Skeletal muscle satellite cell (primary cell): ENCODE measurements around the gene RALB.

Experiments
- H3K27me3 ChIP-seq: 2 replicates; pipeline ENCODE4 v1.7.0; 2013; ENCODE audit warnings: low read length; ENCODE audit not compliant: control insufficient read depth, insufficient read depth
- H3K36me3 ChIP-seq: 2 replicates; pipeline ENCODE4 v1.7.0; 2013; ENCODE audit warnings: mild to moderate bottlenecking, control low read depth, low read length; ENCODE audit not compliant: insufficient read depth
- H3K4me1 ChIP-seq: 2 replicates; pipeline ENCODE4 v1.7.0; 2013; ENCODE audit warnings: low read length; ENCODE audit not compliant: control insufficient read depth, insufficient read depth
- H3K4me2 ChIP-seq: 2 replicates; pipeline ENCODE4 v1.7.0; 2013; ENCODE audit warnings: mild to moderate bottlenecking, low read length
- H3K4me3 ChIP-seq: 2 replicates; pipeline ENCODE4 v1.7.0; 2013; ENCODE audit warnings: low read length
- H3K9ac ChIP-seq: 2 replicates; pipeline ENCODE4 v1.7.0; 2013; ENCODE audit warnings: mild to moderate bottlenecking, low read depth, low read length, moderate library complexity
- H3K9me3 ChIP-seq: replicated peaks from 2 replicates; pipeline ENCODE4 v1.7.0; 2013; ENCODE audit warnings: mild to moderate bottlenecking, control low read depth, low read length

The RALB gene

DNA sequence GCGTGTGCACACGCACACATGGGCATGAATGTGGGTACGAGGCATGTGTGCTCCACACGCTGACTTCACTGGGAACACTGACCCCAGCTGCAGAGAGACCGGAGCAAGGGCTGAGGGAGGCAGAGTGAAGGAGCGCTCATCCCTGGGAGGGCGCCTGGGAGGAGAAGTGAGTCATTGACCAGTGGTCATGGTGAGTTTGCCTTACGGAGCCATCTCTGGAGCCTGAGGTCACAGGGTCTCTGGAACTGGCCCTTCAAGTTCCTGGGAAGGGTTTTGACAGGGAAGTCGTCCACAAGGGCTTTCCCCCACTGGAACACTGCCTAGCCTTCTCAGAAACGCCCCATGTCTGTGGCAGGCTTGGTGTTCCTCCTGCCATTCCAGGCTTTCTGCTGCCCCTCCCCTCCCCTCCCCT lies 15.2 kb upstream of the RALB start:
- H3K9ac ChIP-seq, result no peak overlapping the region
- H3K4me1 ChIP-seq, result peaks cover 29% of the 10 kb centered on the region
- no peaks in the 10 kb centered on the region for H3K27me3 ChIP-seq
- no peaks in the 10 kb centered on the region for H3K9me3 ChIP-seq
- H3K4me2 ChIP-seq, result no peak overlapping the region
- no peak overlapping the region for H3K4me3 ChIP-seq
- H3K36me3 ChIP-seq, result no peaks in the 10 kb centered on the region

DNA sequence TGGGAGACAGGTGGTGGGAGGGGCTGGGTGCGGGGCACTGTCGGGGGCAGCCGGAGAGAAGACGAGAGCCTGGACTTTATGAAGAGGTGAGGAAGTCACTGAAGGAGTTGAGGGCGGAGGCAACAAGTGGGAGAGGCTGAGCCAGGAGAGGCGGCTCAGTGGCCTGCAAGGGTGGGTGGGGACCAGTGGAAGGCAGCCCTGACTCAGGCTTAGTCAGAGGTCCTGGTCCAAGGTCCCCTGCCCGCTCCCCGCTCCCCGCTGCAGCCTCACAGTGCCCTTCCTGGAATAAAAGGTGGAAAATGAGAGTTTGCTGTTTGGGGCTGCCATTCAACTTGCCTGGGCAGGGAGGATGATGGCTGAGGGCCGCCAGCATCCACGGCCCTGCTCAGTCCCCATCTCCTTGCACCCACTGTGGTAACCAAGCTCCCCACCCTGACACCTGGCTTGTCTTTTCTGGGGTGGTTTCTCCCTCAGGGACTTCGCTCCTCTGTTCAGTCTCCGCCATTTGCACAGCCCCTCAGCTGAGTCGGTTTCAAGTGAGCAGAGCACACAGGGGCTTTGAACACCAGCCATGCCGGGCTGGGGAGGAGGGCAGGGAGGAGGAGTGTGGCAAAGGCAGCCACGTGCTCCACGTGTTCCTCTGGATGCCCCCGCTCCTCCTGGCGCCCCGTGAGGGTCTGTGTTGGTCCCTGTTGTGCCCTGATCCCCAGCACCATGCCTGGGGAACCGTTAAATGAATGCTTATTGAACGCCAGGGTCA lies 13.7 kb upstream of the RALB start:
- H3K9ac ChIP-seq, result no peak overlapping the region
- no peaks in the 10 kb centered on the region for H3K36me3 ChIP-seq
- H3K4me1 ChIP-seq, result peaks cover 35% of the 10 kb centered on the region
- H3K4me3 ChIP-seq, result peak overlapping the region; percentile 30
- H3K27me3 ChIP-seq, result no peaks in the 10 kb centered on the region
- no peaks in the 10 kb centered on the region for H3K9me3 ChIP-seq
- peak overlapping the region; percentile 59 for H3K4me2 ChIP-seq

- H3K9ac ChIP-seq, result no peak overlapping the region
- no peaks in the 10 kb centered on the region for H3K9me3 ChIP-seq
- H3K4me2 ChIP-seq, result peak overlapping the region; percentile 59
- no peaks in the 10 kb centered on the region for H3K36me3 ChIP-seq
- H3K27me3 ChIP-seq, result no peaks in the 10 kb centered on the region
- peaks cover 35% of the 10 kb centered on the region for H3K4me1 ChIP-seq
- peak overlapping the region; percentile 14 for H3K4me3 ChIP-seq
These were observed 13.0 kb upstream of the RALB start for GRCh38 chr2:120239488-120240287.

DNA sequence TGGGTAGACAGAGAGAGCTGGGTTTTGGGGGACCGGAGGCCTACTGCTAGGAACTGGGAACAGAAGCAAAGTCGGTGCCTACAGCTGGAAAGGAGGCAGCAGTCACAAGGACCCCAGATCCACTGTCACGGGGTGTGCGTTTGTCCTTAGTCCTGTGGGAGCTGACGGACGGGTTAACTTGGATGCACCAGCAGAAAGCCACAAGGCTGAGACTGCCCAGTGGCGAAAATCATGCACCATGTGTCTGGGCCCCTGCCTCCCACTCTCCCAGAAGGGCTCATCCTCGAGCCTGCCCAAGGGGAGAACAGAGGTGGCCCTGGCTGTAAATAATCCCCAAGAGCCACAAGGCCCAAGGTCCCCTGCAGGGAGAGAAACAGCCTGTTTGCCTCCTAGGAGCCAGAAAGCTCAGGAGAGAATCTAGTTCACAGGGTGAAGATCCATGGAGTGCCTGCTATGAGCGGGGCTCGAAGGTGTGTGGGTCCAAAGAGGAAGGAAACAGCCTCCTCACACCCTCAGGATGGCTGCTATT lies 11.7 kb upstream of the RALB start:
- Histone ChIP-seq H3K27me3 (no peaks in the 10 kb centered on the region), H3K4me1 (peaks cover 45% of the 10 kb centered on the region), H3K9me3 (no peaks in the 10 kb centered on the region), H3K4me3 (no peak overlapping the region), H3K9ac (no peak overlapping the region), H3K36me3 (no peaks in the 10 kb centered on the region), H3K4me2 (no peak overlapping the region)

DNA sequence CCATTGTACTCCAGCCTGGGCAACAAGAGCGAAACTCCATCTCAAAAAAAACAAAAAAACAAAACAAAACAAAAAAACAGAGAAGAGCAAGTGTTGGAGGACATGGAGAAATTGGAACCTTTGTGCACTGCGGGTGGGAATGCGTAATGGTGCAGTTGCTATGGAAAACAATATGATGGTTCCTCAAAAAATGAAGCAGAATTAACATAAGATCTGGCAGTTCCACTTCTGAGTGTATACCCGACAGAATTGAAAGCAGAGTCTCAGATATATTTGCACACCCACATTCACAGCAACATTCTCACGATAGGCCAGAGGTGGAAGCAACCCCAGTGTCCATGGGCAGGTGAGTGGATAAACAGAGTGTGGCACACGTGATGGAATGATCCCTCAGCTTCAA lies 11.0 kb upstream of the RALB start:
- no peaks in the 10 kb centered on the region for H3K9me3 ChIP-seq
- no peaks in the 10 kb centered on the region for H3K27me3 ChIP-seq
- H3K9ac ChIP-seq, result no peak overlapping the region
- H3K4me1 ChIP-seq, result peaks cover 49% of the 10 kb centered on the region
- no peaks in the 10 kb centered on the region for H3K36me3 ChIP-seq
- H3K4me3 ChIP-seq, result no peak overlapping the region
- H3K4me2 ChIP-seq, result no peak overlapping the region

DNA sequence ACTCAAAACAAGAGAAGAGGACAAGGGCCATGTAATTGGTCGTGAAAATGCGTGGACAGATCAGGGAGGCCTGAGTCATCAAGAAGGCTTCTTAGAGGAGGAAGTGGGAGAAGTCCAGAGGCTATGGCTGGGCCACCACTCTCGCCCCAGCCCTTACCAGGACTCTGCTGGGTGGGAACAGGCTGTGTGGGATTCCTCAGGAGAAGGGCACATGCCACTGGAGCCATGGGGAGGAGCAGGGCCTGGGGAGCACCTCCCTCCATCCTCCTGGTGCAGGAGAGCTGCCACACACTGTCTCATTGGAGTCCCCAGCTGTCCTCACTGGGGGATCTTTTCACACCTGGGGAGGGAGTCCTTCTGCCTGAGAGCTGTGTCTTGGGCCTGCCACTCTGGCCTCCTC lies 9.4 kb upstream of the RALB start:
- Histone ChIP-seq H3K4me1 (peaks cover 39% of the 10 kb centered on the region), H3K9me3 (no peaks in the 10 kb centered on the region)

GRCh38 chr2:120243875-120244553 lies 8.6 kb upstream of the RALB start:
- Histone ChIP-seq H3K4me1 (peaks cover 31% of the 10 kb centered on the region), H3K36me3 (no peaks in the 10 kb centered on the region), H3K9ac (no peak overlapping the region), H3K27me3 (peaks cover 14% of the 10 kb centered on the region), H3K4me3 (no peak overlapping the region), H3K9me3 (no peaks in the 10 kb centered on the region), H3K4me2 (no peak overlapping the region)

More for the DNA sequence above, 9.4 kb upstream of the RALB start:
- Histone ChIP-seq H3K4me3 (no peak overlapping the region), H3K4me2 (no peak overlapping the region), H3K36me3 (no peaks in the 10 kb centered on the region), H3K27me3 (peaks cover 14% of the 10 kb centered on the region), H3K9ac (no peak overlapping the region)

- Histone ChIP-seq H3K9ac (no peak overlapping the region), H3K4me2 (no peak overlapping the region), H3K4me3 (no peak overlapping the region), H3K4me1 (peaks cover 22% of the 10 kb centered on the region), H3K27me3 (peaks cover 17% of the 10 kb centered on the region), H3K9me3 (no peaks in the 10 kb centered on the region), H3K36me3 (no peaks in the 10 kb centered on the region)
These were observed 7.8 kb upstream of the RALB start for GRCh38 chr2:120244656-120245519.

- Histone ChIP-seq H3K36me3 (no peaks in the 10 kb centered on the region), H3K9ac (no peak overlapping the region), H3K27me3 (peaks cover 25% of the 10 kb centered on the region), H3K4me2 (no peak overlapping the region), H3K9me3 (no peaks in the 10 kb centered on the region), H3K4me3 (no peak overlapping the region), H3K4me1 (peaks cover 21% of the 10 kb centered on the region)
These were observed 6.9 kb upstream of the RALB start for GRCh38 chr2:120245520-120246332.

DNA sequence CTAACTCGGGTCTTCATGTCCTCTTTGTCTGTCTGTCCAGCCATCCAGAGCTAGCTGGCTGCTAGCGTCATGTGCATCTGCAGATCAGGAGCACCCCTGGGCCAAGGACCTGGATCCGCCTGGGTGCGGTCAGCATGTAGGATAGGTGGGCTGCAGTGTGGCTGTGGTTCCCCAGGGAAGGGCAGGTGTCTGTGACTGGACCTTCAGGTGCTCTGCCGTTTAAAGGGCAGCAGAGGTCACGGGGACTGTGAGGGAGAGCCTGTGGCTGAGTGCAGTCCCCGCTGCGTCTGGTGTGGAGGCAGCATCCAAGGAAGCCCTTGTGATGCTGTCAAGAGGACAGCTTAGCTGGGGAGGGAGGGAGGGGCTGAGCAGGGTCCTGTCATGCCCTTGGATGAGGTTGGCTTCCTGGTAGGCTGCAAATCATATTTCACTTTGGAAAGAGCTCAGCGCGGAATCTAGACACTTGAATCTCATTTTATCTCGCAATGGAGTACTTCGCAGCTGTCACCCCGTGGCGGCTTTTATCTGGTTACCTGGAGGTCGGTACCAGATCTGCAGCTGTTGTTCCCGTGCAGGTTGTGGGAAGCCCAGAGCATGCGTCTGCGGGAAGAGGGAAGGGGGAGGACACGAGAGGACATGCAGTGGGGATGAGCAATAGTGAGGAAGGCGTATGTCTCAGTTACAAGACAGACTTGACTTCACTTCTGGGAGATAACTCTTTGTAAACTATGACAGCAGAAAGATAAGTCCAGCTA lies 5.9 kb upstream of the RALB start:
- Histone ChIP-seq H3K4me3 (no peak overlapping the region), H3K36me3 (no peaks in the 10 kb centered on the region), H3K9ac (no peak overlapping the region), H3K4me2 (no peak overlapping the region), H3K9me3 (no peaks in the 10 kb centered on the region), H3K4me1 (peaks cover 21% of the 10 kb centered on the region), H3K27me3 (peaks cover 31% of the 10 kb centered on the region)
